Skeletal muscle tissue (tissue), 4 donors: ENCODE results near the gene TSHR. TPM values are rescaled to one million over a fixed set of nuclear protein-coding genes. Genes with fewer than 3 reads are reported as not detected.
"Not testable (repeated sequence)": the region's sequence is repeated elsewhere in the genome, so short reads cannot be mapped to it uniquely, and the experiment has no call there.

Source experiments
- H3K27ac ChIP-seq: one replicate; pipeline ENCODE4 v1.7.0; 2013; ENCODE audit warnings: mild to moderate bottlenecking, low read depth, low read length, inconsistent platforms
- H3K27me3 ChIP-seq, 3 donors: one replicate each; pipeline ENCODE4 v1.7.0; 2013; ENCODE audit warnings: low read length in 3 of 3; ENCODE audit not compliant: control insufficient read depth in 3 of 3, insufficient read depth in 3 of 3
- H3K36me3 ChIP-seq, 3 donors: one replicate each; pipeline ENCODE4 v1.7.0; 2013; ENCODE audit warnings: low read length in 3 of 3; ENCODE audit not compliant: control insufficient read depth in 3 of 3, insufficient read depth in 3 of 3
- H3K4me1 ChIP-seq, 3 donors: one replicate each; pipeline ENCODE4 v1.7.0; 2013; ENCODE audit warnings: low read length in 3 of 3, mild to moderate bottlenecking in 3 of 3; ENCODE audit not compliant: control insufficient read depth in 3 of 3, insufficient read depth in 3 of 3
- H3K4me3 ChIP-seq, 3 donors: one replicate each; pipeline ENCODE4 v1.7.0; 2013; ENCODE audit warnings: low read length in 3 of 3
- H3K9ac ChIP-seq, 3 donors: one replicate each; pipeline ENCODE4 v1.7.0; 2013; ENCODE audit warnings: low read length in 3 of 3, mild to moderate bottlenecking in 3 of 3, moderate library complexity in 2 of 3, low read depth in 1 of 3
- H3K9me3 ChIP-seq, 3 donors: one replicate each; pipeline ENCODE4 v1.7.0; 2013; ENCODE audit warnings: low read length in 3 of 3; ENCODE audit not compliant: control insufficient read depth in 3 of 3
- total RNA-seq: library from RNA; depleted of rRNA; stranded (reverse); fragments of >200 nt; gene quantifications from one replicate; pipeline ENCODE4 v1.2.3, GENCODE V29; 2014
- donor health status: Osteomylitis.

Gene TSHR
- total RNA-seq, 1 donor from 2014 or later = under 0.01 TPM

DNA sequence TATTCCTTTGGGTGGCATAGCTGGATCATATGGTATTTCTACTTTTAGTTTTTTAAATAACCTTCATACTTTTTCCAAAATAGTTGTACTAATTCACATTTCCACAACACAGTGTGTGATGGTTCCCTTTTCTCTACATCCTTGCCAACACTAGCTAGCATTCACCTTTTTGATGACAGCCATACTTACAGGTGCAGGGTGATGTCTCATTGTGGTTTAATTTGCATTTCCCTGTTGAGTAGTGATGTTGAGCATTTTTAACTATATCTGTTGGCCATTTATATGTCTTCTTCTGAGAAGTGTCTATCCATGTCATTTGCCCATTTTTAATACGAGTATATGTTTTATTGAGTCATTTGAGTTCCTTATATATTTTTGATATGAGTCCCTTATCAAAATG is 96.1 kb downstream of the TSHR start:
- no peak overlapping the region for H3K9ac ChIP-seq
- no peaks in the 10 kb centered on the region for H3K9me3 ChIP-seq
- no peaks in the 10 kb centered on the region for H3K36me3 ChIP-seq
- no peaks in the 10 kb centered on the region for H3K4me1 ChIP-seq
- no peak overlapping the region for H3K27ac ChIP-seq
- H3K27me3 ChIP-seq = no peaks in the 10 kb centered on the region
- no peak overlapping the region for H3K4me3 ChIP-seq

GRCh38 chr14:81054057-81054456 is 98.6 kb downstream of the TSHR start:
- not testable (repeated sequence) for H3K9me3 ChIP-seq, H3K27ac ChIP-seq, H3K4me1 ChIP-seq, H3K9ac ChIP-seq, H3K27me3 ChIP-seq, H3K4me3 ChIP-seq, H3K36me3 ChIP-seq

DNA sequence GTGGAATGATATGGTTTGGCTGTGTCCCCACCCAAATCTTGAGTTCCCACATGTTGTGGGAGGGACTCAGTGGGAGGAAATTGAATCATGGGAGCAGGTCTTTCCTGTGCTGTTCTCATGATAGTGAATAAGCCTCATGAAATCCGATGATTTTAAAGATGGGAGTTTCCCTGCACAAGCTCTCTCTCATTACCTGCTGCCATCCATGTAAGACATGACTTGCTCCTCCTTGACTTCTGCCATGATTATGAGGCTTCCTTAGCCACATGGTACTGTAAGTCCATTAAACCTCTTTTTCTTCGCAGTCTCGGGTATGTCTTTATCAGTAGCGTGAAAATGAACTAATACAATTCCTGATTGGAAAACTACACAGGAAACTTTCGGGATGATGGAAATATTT is 100.5 kb downstream of the TSHR start:
- Histone ChIP-seq H3K36me3 (no peaks in the 10 kb centered on the region), H3K27me3 (no peaks in the 10 kb centered on the region), H3K4me3 (no peak overlapping the region), H3K9me3 (no peaks in the 10 kb centered on the region), H3K4me1 (no peaks in the 10 kb centered on the region), H3K9ac (no peak overlapping the region), H3K27ac (no peak overlapping the region)

DNA sequence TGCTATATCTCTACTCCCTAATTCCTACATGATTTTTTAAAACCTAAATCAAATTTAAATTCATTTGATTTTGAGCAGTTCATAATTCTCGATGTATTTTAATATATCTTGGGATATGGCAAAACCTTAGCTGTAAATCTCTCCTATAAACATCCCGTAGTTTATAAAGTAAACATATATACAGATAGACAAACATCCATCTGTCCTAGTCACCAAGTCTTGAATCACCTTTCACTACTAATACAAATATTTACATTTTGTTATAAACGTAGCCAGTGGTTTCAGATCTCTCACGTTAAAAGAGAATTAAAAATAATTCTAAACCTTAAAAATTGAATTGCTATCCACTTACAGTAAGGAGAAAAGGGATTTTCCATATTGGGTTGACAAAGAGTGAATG is 107.0 kb downstream of the TSHR start:
- H3K27ac ChIP-seq = no peak overlapping the region
- no peak overlapping the region for H3K9ac ChIP-seq
- no peaks in the 10 kb centered on the region for H3K27me3 ChIP-seq
- no peaks in the 10 kb centered on the region for H3K36me3 ChIP-seq
- no peaks in the 10 kb centered on the region for H3K9me3 ChIP-seq
- H3K4me3 ChIP-seq = no peak overlapping the region
- no peaks in the 10 kb centered on the region for H3K4me1 ChIP-seq

DNA sequence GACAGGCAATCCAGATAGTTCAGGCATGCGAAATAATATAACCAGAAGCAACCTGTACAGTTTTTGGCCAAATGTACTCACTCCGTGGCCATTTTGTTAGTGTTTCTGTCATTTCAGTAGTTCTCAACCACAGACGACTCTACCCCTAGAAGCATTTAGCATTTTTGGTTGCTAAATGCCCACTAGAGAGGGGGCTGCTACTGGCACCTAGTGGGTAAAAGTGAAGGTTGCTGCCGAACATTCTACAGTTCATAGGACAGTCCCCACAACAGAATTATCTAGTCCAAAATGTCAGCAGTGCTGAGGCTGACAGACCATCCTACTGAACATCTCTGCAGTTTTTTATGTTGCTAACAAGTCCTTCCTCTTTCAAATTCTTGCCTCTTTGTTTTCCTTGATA is 107.4 kb downstream of the TSHR start:
- no peak overlapping the region for H3K27ac ChIP-seq
- H3K9ac ChIP-seq = no peak overlapping the region
- H3K27me3 ChIP-seq = no peaks in the 10 kb centered on the region
- no peaks in the 10 kb centered on the region for H3K9me3 ChIP-seq
- H3K4me3 ChIP-seq = no peak overlapping the region
- H3K36me3 ChIP-seq = no peaks in the 10 kb centered on the region
- no peaks in the 10 kb centered on the region for H3K4me1 ChIP-seq

DNA sequence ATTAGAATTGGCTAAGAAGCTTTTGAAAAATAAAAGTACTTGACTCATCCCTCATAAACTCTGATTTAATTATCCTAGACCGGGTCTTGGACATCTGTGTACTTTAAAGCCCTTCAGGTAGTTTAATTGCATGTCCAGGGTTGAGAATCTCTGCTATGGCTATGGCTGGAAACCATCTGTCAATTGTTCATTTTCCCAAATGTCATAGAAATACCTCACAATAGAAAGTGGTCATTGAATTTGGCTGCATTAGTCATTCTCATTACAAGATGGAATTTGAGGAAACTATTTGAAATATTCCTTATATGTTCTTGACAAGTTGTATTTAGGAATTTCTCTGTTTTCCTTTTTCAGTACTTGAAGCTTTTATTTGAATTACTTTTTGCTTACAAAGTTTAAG is 111.3 kb downstream of the TSHR start:
- no peaks in the 10 kb centered on the region for H3K4me1 ChIP-seq
- no peaks in the 10 kb centered on the region for H3K27me3 ChIP-seq
- no peak overlapping the region for H3K9ac ChIP-seq
- H3K9me3 ChIP-seq = no peaks in the 10 kb centered on the region
- H3K4me3 ChIP-seq = no peak overlapping the region
- H3K27ac ChIP-seq = no peak overlapping the region
- H3K36me3 ChIP-seq = no peaks in the 10 kb centered on the region

- H3K36me3 ChIP-seq = no peaks in the 10 kb centered on the region
- H3K9me3 ChIP-seq = no peaks in the 10 kb centered on the region
- H3K27ac ChIP-seq = no peak overlapping the region
- H3K4me3 ChIP-seq = no peak overlapping the region
- no peak overlapping the region for H3K9ac ChIP-seq
- H3K4me1 ChIP-seq = no peaks in the 10 kb centered on the region
- no peaks in the 10 kb centered on the region for H3K27me3 ChIP-seq
Observed at GRCh38 chr14:81067156-81067555, 111.7 kb downstream of the TSHR start.

DNA sequence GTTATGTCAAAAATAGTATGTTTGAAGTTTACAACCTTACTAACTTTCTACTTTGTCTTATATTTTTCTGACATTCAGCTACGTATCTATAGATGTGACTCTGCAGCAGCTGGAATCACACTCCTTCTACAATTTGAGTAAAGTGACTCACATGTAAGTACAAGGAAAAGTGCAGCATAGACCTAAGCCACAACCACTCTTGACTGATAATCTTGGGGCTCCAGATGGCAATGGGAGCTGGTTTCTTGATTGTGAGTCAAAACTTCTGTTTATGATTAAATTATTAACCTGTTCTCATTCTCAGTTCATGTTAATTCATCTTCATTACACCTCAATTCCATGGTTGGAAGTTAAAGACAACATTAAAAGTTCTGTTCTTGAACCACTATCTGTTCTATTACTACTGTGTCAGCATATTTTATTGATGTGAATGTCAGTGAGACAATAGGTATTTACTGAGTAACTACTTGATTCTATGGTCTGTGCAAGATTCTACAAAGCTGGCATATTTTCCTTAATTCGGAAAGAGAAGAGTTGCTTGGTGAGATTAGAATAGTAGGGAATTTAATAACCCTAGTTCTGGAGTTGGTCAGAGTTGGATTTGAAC is 112.9 kb downstream of the TSHR start:
- Histone ChIP-seq H3K9ac (no peak overlapping the region), H3K9me3 (no peaks in the 10 kb centered on the region), H3K4me1 (no peaks in the 10 kb centered on the region), H3K27ac (no peak overlapping the region), H3K27me3 (no peaks in the 10 kb centered on the region), H3K36me3 (no peaks in the 10 kb centered on the region), H3K4me3 (no peak overlapping the region)

DNA sequence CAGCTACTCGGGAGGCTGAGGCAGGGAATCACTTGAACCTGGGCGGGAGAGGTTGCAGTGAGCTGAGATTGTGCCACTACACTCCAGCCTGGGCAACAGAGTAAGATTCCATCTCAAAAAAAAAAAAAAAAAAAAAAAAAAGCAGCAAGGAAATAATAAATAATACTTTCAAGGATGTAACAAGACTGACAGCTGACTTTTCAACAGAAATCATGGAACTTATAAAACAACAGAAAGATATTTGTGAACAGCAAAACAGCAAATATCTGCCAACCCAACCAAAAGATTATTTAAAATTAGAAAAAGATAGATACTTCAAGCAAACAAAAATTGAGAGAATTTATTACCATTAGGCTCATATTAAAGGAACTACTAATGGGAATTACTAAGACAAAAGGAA is 115.1 kb downstream of the TSHR start:
- no peaks in the 10 kb centered on the region for H3K4me1 ChIP-seq
- no peak overlapping the region for H3K27ac ChIP-seq
- H3K27me3 ChIP-seq = no peaks in the 10 kb centered on the region
- H3K4me3 ChIP-seq = no peak overlapping the region
- H3K36me3 ChIP-seq = no peaks in the 10 kb centered on the region
- H3K9me3 ChIP-seq = no peaks in the 10 kb centered on the region
- no peak overlapping the region for H3K9ac ChIP-seq

- H3K4me3 ChIP-seq = no peak overlapping the region
- no peaks in the 10 kb centered on the region for H3K36me3 ChIP-seq
- no peaks in the 10 kb centered on the region for H3K4me1 ChIP-seq
- no peaks in the 10 kb centered on the region for H3K27me3 ChIP-seq
- H3K27ac ChIP-seq = no peak overlapping the region
- H3K9me3 ChIP-seq = no peaks in the 10 kb centered on the region
- no peak overlapping the region for H3K9ac ChIP-seq
Observed at GRCh38 chr14:81085596-81085995, 130.2 kb downstream of the TSHR start.

GRCh38 chr14:81087230-81087629 is 131.8 kb downstream of the TSHR start:
- Histone ChIP-seq H3K9ac (no peak overlapping the region), H3K27me3 (no peaks in the 10 kb centered on the region), H3K4me1 (no peaks in the 10 kb centered on the region), H3K27ac (no peak overlapping the region), H3K4me3 (no peak overlapping the region), H3K9me3 (no peaks in the 10 kb centered on the region), H3K36me3 (no peaks in the 10 kb centered on the region)
